ENCODE measurements around the gene PSME2. TPM values are rescaled to one million over a fixed set of nuclear protein-coding genes. Genes with fewer than 3 reads are reported as not detected.

PSME2 gene
- total RNA-seq, 1 experiment from 2014 or later: 153 TPM

DNA sequence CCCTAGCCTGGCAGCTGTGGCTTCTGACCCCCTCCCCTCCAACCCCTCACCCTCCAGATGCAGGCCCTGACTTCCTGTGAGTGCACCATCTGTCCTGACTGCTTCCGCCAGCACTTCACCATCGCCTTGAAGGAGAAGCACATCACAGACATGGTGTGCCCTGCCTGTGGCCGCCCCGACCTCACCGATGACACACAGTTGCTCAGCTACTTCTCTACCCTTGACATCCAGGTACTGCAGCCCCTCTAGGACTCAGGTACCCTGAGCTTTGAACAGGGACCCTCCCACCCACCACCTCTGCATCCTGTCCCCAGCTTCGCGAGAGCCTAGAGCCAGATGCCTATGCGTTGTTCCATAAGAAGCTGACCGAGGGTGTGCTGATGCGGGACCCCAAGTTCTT, 8.7 kb upstream of the PSME2 start:
- BruUV-seq (replicated peaks): no TSS peak
- Histone ChIP-seq H3K4me2 (no peak overlapping the region), H3K4me3 (no peak overlapping the region), H3K9me3 (ENCODE audit: insufficient read depth, low read depth) (no peaks in the 10 kb centered on the region), H3K36me3 (ENCODE audit: low read depth) (no peaks in the 10 kb centered on the region; the same call in 1 of the 2 replicates), H2AFZ (no peak overlapping the region), H3K27ac (no peak overlapping the region), H3K79me2 (ENCODE audit: low read depth) (no peaks in the 10 kb centered on the region), H3K4me1 (replicated peaks; ENCODE audit: insufficient read depth) (no peaks in the 10 kb centered on the region), H3K9me2 (ENCODE audit: insufficient read depth) (no peaks in the 10 kb centered on the region), H3K27me3 (ENCODE audit: insufficient read depth, low read depth) (no peaks in the 10 kb centered on the region), H3F3A (ENCODE audit: insufficient read depth, low read depth) (no peaks in the 10 kb centered on the region; the same call in 1 of the 2 replicates), H4K20me1 (ENCODE audit: insufficient read depth) (no peaks in the 10 kb centered on the region)
- POLR2A ChIA-PET (ENCODE audit: unreplicated experiment): no interaction called here
- TF ChIP-seq EZH2 (IDR thresholded peaks at IDR 0.05; ENCODE audit: low read depth): no peak
- no peak for TF ChIP-seq CTCF (conservative IDR thresholded peaks at IDR 0.05)
- CTCF ChIA-PET: no interaction called here
- DNase-seq: no peak
- intact Hi-C loops (cut with micrococcal nuclease; ENCODE audit: unreplicated experiment): no loop called here

- DNase-seq: no peak
- H3K9me2 ChIP-seq (ENCODE audit: insufficient read depth): no peaks in the 10 kb centered on the region
- no TSS peak for BruUV-seq (replicated peaks)
- peaks cover 3% of the 10 kb centered on the region; the same call in 1 of the 2 replicates for H3F3A ChIP-seq (ENCODE audit: insufficient read depth, low read depth)
- H2AFZ ChIP-seq: no peak overlapping the region
- no peak overlapping the region for H3K4me2 ChIP-seq
- no peak overlapping the region for H3K4me3 ChIP-seq
- no peaks in the 10 kb centered on the region; the same call in 1 of the 2 replicates for H3K36me3 ChIP-seq (ENCODE audit: low read depth)
- intact Hi-C loops (cut with micrococcal nuclease; ENCODE audit: unreplicated experiment): no loop called here
- TF ChIP-seq CTCF (conservative IDR thresholded peaks at IDR 0.05) (no peak), EZH2 (IDR thresholded peaks at IDR 0.05; ENCODE audit: low read depth) (no peak)
- CTCF ChIA-PET: interaction anchor here (1.1 kb wide), 1 partner anchor 10 kb away, joined by 4 read pairs; the partner anchor contains the start of gene IRF9
- H3K9me3 ChIP-seq (ENCODE audit: insufficient read depth, low read depth): no peaks in the 10 kb centered on the region
- H3K27ac ChIP-seq: no peak overlapping the region
- H4K20me1 ChIP-seq (ENCODE audit: insufficient read depth): no peaks in the 10 kb centered on the region
- H3K79me2 ChIP-seq (ENCODE audit: low read depth): peaks cover 20% of the 10 kb centered on the region
- POLR2A ChIA-PET (ENCODE audit: unreplicated experiment): no interaction called here
- H3K27me3 ChIP-seq (ENCODE audit: insufficient read depth, low read depth): no peaks in the 10 kb centered on the region
- H3K4me1 ChIP-seq (replicated peaks; ENCODE audit: insufficient read depth): peaks cover 6% of the 10 kb centered on the region; the same call in 1 of the 2 replicates
These were observed 5.1 kb upstream of the PSME2 start for GRCh38 chr14:24151404-24152080.

GRCh38 chr14:24150993-24151392, 4.6 kb upstream of the PSME2 start:
- peaks cover 6% of the 10 kb centered on the region; the same call in 1 of the 2 replicates for H3K4me1 ChIP-seq (replicated peaks; ENCODE audit: insufficient read depth)
- no TSS peak for BruUV-seq (replicated peaks)
- no peaks in the 10 kb centered on the region for H4K20me1 ChIP-seq (ENCODE audit: insufficient read depth)
- H2AFZ ChIP-seq: no peak overlapping the region
- DNase-seq: no peak
- H3K4me3 ChIP-seq: no peak overlapping the region
- H3K27me3 ChIP-seq (ENCODE audit: insufficient read depth, low read depth): no peaks in the 10 kb centered on the region
- no peaks in the 10 kb centered on the region for H3K9me3 ChIP-seq (ENCODE audit: insufficient read depth, low read depth)
- no peak overlapping the region for H3K27ac ChIP-seq
- peaks cover 21% of the 10 kb centered on the region for H3K79me2 ChIP-seq (ENCODE audit: low read depth)
- H3K36me3 ChIP-seq (ENCODE audit: low read depth): no peaks in the 10 kb centered on the region; the same call in 1 of the 2 replicates
- no peak overlapping the region for H3K4me2 ChIP-seq
- POLR2A ChIA-PET (ENCODE audit: unreplicated experiment): no interaction called here
- CTCF ChIA-PET: interaction anchor here (1.1 kb wide), 1 partner anchor 10 kb away, joined by 4 read pairs; the partner anchor contains the start of gene IRF9
- peaks cover 3% of the 10 kb centered on the region; the same call in 1 of the 2 replicates for H3F3A ChIP-seq (ENCODE audit: insufficient read depth, low read depth)
- intact Hi-C loops (cut with micrococcal nuclease; ENCODE audit: unreplicated experiment): no loop called here
- H3K9me2 ChIP-seq (ENCODE audit: insufficient read depth): no peaks in the 10 kb centered on the region
- TF ChIP-seq CTCF (conservative IDR thresholded peaks at IDR 0.05) (no peak), EZH2 (IDR thresholded peaks at IDR 0.05; ENCODE audit: low read depth) (no peak)
